ENCODE data around the gene KCNIP4. TPM values are rescaled to one million over a fixed set of nuclear protein-coding genes. Genes with fewer than 3 reads are reported as not detected.
"Not testable (repeated sequence)": the region's sequence is repeated elsewhere in the genome, so short reads cannot be mapped to it uniquely, and the experiment has no call there.

KCNIP4 gene
- total RNA-seq, 1 donor from 2014 or later: not detected

DNA sequence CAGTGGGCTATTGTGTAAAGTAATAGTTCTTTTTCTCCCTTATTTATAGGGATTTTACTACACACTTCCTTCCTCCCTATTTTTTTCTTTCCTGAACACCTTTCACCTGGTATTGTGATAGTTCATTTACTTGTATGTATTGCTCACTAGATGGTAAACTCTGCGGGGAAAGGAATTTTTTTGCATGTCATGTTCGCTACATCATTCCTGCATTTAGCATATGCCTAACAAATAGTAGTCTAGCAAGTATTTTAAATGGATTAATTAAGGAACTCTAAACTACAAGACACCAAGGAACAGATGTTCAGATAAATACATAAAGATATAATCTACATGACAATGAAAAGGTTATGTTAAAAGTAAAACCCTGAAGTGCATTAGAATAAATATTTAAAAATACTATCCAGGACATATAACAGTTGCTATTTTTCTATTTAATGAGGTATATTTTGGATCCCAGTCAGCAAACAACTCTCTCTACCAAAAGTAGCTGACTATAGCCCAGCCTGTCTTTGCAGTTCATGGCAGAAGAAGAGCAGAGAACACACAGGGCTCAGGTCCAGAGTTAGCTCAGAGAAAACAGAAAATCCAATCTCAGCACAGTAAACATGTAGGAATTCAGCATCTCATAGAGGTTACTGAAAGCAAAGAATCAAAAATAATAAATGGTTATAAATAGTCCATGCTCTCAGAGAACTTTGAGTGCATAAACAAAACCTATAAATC lies 1160.5 kb downstream of the KCNIP4 start:
- intact Hi-C loops (cut with micrococcal nuclease): no loop called here

DNA sequence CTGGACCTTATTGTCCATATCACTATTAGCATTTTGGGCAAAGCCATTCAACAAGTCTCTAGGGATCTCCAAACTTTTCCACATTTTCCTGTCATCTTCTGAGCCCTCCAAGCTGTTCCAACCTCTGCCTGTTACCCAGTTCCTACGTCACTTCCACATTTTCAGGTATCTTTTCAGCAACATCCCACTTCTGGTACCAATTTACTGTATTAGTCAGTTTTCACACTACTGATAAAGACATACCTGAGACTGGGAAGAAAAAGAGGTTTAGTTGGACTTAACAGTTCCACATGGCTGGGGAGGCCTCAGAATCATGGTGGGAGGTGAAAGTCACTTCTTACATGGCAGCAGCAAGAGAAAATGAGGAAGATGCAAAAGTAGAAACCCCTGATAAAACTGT lies 1165.4 kb downstream of the KCNIP4 start:
- intact Hi-C loops (cut with micrococcal nuclease): not testable (repeated sequence)

DNA sequence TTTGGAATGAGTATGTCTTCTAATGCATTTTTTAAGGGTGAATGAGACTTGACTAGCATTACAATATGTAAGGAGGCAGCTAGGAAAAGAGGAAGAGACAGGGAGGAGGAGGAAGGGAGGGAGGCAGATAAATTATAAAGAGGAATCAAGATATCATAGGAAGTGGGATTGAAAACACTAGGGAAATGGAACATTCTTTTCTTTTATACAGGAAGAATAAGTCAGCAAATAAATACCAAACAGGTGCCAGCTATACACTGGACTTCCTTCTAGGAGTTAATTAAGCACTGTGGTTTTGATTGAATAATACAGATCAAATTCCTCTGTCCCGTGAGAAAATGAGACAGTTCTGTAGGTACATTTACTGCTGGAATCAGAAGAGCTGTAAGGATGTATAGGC lies 1169.7 kb downstream of the KCNIP4 start:
- intact Hi-C loops (cut with micrococcal nuclease): no loop called here

DNA sequence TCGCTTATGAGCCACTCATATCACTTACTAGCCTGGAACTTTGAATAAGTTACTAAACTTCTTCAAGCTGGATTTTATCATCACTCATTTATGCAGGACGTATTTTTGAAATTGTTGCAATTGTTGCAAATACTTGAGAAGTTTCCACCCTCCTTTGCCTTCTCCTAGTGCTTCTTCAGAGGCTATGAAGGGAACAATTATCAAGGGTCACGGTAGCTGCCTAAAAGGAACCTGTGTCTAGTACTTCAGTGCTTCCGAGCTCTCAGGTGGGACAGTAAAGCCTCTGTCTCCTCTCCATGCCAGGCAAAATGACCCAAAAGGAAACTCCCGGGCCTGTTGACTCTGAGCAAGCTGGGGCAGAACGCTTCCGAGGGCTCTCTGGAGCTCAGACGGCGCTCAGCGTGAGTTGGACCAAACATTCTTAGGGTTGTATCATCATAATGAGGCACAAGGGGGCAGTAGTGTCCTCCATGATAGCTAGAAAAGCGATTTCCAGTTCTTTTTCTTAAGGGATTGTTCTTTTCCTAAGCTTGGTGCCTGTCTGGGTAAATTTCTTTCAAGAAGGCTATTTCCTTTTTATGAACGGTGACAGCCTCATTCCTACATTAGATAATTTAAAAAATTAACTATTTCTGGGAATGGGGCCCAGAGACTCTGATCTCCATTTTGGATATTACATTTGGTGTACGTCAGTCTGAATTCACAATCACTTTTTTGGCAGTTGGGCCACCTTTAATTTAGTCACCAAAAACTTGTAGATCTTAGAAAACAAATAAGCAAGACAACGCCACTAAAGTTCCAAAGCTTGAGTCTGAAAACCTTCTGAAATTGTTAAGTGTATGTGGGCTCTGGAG lies 1175.2 kb downstream of the KCNIP4 start:
- intact Hi-C loops (cut with micrococcal nuclease): no loop called here

DNA sequence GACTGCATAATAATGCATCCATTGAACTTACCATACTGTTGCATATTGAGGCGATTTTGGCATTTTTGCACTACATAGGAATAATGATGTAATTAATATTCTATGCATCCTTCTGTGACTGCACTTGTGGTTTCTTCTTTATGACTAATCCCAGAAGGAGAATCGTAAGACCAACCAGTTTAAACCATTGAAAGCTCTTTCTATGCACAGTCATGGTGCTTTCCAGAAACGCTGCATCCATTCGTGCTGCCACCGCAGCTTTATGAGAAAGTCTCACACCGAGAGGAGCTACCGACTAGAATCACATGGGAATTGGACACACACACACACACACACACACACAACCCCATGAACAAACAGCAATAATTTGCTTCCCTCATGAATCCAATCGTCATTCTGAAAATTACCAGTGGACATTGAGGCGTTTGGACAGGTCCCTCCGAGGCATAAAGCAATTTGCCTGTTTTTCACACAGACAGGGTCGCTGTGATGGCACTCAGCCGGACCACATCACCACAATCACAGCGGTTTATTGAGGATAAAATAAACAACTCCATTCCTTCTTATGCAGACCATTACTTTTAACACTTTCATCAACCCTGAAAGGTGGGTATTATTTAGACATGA lies 1184.1 kb downstream of the KCNIP4 start:
- intact Hi-C loops (cut with micrococcal nuclease): no loop called here

DNA sequence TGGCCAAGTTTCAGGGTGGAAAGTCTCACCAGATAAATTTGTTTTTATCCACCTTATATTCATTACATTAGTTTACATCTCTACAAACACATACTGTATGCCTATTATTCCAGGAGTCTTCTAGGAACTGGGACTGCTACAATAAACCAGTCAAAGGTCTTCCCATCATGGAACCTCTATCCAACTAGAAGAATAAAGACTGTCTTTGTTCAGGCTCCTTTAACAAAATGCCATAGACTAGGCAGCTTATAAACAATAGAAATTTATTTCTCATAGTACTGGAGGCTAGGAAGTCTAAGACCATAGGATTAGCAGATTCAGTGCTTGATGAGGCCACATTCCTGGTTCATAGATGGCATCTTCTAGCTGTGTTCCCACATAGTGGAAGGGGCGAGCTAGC lies 1186.7 kb downstream of the KCNIP4 start:
- intact Hi-C loops (cut with micrococcal nuclease): no loop called here

DNA sequence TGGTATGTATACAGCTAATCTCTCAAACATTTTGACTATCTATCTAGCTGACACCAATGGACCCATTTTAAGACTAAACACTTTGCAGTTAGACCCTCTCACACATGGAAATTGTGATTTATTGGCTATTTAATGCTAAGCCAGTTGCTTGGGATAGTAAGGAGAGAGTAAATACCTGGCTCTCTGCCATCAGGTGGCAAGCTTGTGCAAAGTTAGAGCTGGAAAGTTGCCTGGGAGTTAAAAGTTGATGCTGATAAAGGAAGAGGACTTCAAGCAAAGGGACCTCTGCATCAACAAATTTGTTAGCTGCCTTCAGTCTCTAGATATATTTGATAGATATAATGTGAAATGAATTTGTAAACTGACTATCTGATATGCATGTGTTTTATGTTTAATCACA lies 1187.2 kb downstream of the KCNIP4 start:
- intact Hi-C loops (cut with micrococcal nuclease): no loop called here

DNA sequence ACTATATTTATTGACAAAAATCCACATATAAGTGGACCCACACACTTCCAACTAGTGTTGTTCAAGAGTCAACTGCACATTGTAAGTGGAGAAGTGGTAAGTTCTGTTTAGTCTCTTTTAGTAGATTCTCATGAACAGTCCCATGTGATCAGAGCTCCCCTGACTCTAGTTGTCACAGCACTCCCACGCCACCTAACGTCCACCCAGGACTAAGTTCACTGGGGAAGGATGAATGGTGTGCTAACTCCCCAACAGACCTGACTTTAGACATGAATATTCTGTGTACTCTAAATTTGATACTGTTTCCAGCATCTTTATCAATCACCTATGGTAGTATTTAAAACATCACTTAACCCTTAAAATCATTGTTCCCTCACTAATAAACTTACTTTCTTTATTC lies 1188.5 kb downstream of the KCNIP4 start:
- intact Hi-C loops (cut with micrococcal nuclease): no loop called here

DNA sequence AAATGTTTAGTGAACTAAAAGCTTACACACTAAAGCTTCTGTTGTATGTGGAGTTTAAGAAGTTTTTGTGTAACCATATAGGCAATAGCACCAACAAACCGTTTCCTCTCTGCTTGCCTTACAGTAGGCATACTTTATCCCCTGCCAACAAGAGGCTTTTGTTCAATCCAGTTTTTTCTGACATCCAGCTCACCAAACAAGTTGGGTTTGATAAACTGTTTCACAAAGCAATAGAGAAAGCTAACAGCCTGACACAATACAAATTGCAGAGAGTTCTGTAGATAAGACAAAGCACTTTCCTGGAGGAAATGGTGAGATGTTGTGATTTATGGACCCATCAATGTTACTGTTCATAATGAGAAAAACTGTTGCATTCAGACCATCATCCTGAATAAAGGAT lies 1194.5 kb downstream of the KCNIP4 start:
- intact Hi-C loops (cut with micrococcal nuclease): no loop called here

DNA sequence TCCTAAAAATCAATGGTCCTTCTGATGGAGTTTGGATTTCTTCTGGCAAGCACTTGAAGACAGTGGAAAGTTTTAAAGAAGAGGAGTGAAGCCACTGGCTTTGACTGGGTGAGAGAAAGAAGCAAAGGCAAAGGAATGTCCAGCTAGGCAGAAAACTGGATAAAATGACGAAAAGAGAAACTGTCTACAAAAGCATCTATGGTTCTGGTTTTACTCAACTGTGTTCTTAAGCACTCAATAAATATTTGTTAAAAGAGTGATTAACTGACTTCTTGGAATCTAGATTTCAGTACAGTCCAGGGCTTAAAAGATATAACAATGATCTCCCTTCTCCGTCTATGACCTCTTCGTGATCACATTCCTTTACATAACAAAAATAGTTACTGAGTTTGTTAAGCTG lies 1195.9 kb downstream of the KCNIP4 start:
- intact Hi-C loops (cut with micrococcal nuclease): no loop called here

DNA sequence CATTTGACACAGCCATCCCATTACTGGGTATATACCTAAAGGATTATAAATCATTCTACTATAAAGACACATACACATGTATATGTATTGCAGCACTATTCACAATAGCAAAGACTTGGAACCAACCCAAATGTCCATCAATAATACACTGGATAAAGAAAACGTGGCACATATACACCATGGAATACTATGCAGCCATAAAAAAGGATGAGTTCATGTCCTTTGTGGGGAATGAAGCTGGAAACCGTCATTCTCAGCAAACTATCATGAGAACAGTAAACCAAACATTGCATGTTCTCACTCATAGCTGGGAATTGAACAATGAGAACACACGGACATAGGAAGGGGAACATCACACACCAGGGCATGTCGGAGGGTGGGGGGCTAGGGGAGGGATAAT lies 1202.6 kb downstream of the KCNIP4 start:
- intact Hi-C loops (cut with micrococcal nuclease): not testable (repeated sequence)

DNA sequence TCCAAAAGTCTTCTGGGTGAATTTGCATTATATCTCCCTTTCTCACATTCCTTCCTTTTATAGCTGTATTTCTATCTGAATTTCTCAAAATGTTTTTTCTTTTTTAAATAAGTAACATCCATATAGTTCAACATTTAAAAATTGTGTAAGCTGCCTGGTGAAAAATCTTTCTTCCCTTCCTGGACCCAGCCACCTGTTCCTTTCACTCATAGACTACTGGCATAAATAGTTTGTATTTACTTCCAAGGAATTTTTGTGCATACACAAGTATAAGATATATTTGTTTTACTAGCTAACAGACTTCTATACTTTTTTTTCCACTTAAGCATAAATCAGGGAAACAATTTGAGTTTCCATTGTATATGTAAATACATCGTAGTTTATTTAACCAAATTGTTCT lies 1212.6 kb downstream of the KCNIP4 start:
- intact Hi-C loops (cut with micrococcal nuclease): no loop called here

DNA sequence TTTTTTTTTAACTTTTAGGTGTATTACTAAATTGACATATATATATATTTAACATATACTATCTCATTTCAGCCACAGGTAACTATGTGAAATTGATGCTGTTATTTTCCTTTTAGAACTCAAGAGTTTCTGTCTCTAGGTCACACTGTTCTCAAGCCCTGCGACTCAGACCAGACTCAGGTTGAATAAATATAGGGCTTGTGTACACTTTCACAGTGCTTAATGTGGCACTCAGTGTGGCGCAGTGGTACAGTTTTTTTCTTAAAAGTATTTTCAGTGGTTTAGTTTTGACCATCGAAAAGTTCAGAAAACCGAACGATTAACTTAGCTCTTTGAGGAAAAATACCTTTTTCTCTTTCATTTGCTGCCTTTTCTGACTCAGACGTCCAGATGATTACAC lies 1223.7 kb downstream of the KCNIP4 start:
- intact Hi-C loops (cut with micrococcal nuclease): no loop called here

DNA sequence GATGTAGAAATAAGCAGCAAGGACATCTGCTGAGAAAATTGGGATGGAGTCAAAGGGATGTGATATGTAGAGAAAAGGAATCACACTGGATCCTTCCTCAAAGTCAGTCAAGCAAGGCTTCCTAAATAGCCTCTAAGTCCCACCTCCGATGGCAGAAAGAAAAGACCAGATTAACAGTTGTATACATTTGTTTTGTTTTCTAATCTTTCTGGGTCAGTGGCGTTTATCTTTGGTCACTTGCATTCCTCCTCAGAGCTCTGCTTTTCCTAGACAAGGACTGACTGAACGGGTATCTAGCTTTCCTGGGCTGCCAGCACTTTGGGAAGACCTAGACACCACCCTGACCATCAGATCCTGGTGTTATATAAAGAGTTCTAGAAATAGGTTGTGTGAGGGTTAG lies 1225.1 kb downstream of the KCNIP4 start:
- intact Hi-C loops (cut with micrococcal nuclease): no loop called here

DNA sequence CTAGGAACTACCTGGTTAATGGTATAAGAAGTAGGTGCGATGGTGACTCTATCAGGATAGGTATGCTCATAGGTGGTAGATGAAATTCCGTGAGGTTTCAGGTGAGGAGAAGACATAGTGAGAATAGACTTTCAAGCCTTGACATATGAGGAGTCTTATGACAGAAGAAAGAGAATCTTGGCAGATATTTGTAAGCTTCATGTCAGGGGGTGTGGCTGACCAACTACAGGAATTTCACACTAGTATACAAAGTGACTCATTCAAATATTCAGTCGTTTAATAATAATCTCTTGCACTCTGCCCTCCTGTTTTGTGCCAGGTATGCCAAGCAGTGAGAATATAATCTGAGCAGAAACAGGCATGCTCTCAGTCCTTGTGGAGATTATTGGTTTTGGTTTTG lies 1225.6 kb downstream of the KCNIP4 start:
- intact Hi-C loops (cut with micrococcal nuclease): no loop called here

DNA sequence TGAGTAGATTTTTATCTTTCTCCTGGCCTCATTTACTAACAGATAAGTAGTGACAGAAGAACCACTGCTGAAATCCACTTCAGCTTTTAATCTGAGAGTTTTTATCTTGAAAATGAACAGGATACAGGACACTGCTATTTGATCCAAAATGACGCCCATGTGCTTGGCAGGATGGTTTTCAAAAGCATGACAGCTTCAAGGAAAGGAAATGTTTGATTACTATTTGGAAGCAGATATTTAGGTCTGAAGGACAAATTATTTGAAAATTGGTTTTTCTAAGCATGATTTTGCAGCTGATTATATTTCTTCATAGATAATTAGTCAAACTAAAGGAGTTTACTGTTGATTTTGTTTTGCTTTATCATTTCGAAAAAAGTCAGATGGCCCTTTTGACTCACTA lies 1237.2 kb downstream of the KCNIP4 start:
- intact Hi-C loops (cut with micrococcal nuclease): no loop called here

DNA sequence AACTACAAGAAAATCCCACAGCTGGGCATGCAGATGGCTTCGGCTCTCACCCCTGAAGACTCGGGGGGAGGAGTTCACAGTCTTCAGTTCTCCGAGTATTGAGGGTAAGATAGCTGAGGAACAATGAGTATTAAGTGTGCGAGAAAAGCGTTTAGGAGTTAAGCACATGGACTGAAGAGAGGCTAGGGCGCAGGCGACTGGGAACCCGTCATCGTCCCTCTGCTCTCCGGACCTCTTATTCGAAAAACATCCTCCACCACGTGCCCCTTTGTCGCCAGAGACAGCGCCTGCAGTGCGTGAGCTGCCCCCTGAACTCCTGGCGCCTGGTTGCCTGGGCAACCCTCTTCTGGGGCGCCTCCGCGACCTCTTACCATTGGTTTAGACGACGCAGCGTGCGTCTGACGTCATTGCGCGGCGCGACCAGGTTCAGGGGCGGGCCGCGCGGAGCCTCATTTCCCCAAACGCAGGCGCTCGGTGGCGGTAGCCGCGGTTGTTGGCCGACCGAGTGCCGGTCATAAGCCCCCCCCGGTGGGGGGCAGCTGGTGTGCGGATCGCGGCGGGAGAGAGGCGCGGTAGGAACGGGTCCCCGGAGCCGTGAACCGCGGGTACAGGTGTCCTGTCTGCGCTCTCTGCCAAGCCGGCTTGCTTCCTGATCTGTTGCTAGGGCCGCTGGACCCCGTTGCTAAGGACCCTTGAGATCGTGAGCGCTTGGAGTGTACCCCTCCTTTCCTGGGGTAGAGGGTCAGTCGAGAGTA lies 1248.4 kb downstream of the KCNIP4 start, which contains the start of gene PACRGL:
TSS of gene PACRGL (plus strand) at position 452 of the 755 bp plus-strand sequence. CDS start 4,024 bp downstream, outside the sequence.
- intact Hi-C loops (cut with micrococcal nuclease): loop anchor here (1.0 to 5.0 kb wide), 2 partner anchors 281 to 1067 kb away; no protein-coding TSS in a partner anchor

DNA sequence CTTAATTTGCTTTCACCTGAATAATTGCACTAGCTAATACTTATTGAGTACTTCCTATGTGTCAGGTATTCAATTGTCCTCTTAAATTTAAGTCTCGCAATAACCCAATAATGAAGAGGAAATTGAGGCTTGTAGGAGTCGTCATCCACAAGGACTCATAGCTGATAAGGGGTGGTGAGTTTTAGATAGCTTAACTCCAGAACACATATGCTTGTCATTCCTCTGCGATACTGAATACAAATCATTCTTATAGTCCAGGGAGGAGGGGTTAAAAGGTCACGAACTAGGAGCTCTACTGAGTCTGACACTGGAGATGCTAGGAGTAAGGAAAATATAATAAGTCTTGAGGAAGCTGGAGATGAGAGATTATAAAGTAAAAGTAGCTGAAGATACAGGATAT lies 1249.8 kb downstream of the KCNIP4 start:
- intact Hi-C loops (cut with micrococcal nuclease): no loop called here

DNA sequence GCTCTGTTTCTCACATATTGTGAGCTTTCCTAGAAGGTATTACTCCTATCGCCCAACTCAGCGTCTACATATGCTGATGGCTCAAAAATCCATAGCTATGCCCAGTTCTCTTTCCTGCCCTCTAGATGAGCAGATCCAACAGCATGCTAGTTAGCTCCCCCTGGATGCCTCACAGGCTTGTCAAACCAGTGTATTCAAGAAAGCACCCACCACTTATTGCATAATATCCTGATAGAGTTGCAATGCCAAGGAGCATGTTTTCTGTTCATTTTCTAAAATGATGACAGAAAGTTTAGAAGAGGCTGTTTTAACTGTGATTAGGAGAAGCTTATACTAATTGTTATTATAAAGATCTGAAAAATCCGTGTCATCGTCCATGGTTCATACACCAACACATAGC lies 1250.2 kb downstream of the KCNIP4 start:
- intact Hi-C loops (cut with micrococcal nuclease): no loop called here

DNA sequence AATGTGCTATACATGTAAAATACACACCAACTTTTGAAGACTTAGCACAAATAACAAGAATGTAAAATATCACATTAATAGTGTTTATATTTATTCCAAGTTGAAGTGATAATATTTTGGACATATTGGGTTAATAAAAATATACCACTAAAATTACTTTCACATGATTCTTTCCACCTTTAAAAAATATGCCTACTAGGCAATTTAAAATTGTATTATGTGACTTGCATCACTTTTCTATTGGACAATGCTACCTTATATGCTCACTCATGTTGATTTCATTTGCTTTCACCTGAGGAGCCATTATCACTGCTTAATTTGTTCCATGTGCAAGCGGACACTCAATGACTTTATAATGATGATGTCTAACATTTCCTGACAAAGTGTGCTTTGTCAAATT lies 1251.8 kb downstream of the KCNIP4 start:
- intact Hi-C loops (cut with micrococcal nuclease): no loop called here

DNA sequence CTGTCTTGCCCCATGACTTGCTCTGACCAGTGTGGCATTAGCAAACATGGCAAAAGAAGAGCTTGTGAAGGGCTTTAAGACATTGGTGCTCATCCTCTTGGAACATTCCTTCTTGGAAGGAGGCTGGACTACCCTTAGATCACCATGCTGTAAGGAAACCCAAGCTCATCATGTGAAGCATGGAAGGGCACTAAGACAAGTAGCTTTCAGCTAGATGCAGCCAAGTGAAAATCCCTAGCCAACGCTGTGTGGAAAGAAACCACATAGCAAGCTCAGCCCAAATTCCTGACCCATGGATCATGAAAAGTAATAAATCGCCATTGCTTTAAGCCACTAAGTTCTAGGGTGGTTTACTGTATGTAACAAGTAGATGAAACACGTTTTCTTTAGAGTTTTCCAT lies 1260.7 kb downstream of the KCNIP4 start:
- intact Hi-C loops (cut with micrococcal nuclease): no loop called here

All from T-helper 2 cell treated with Interferon-gamma antibody and Interleukin-4, amounts not matched to agents 100 ng/mL and 5 ng/mL, for 36 hours (primary cell).